GM12875 (cell line): Measurements from ENCODE around the gene FSTL1.

Experiments used
- H3K4me3 ChIP-seq: one replicate; pipeline ENCODE4 v1.5.1; 2011; ENCODE audit warnings: low read depth, low read length, control low read depth
- TF ChIP-seq, protein P1 (sequence below): IDR thresholded peaks from 2 replicates; pipeline ENCODE4 v1.5.1; 2011; ENCODE audit warnings: low read depth, mild to moderate bottlenecking, control low read depth, inconsistent platforms, low read length, moderate library complexity, borderline replicate concordance; ENCODE audit not compliant: insufficient read depth

Gene FSTL1

GRCh38 chr3:120468635-120469295 lies 18.0 kb upstream of the FSTL1 start:
- TF ChIP-seq, protein P1, sequence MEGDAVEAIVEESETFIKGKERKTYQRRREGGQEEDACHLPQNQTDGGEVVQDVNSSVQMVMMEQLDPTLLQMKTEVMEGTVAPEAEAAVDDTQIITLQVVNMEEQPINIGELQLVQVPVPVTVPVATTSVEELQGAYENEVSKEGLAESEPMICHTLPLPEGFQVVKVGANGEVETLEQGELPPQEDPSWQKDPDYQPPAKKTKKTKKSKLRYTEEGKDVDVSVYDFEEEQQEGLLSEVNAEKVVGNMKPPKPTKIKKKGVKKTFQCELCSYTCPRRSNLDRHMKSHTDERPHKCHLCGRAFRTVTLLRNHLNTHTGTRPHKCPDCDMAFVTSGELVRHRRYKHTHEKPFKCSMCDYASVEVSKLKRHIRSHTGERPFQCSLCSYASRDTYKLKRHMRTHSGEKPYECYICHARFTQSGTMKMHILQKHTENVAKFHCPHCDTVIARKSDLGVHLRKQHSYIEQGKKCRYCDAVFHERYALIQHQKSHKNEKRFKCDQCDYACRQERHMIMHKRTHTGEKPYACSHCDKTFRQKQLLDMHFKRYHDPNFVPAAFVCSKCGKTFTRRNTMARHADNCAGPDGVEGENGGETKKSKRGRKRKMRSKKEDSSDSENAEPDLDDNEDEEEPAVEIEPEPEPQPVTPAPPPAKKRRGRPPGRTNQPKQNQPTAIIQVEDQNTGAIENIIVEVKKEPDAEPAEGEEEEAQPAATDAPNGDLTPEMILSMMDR = no peak
- no peak overlapping the region for H3K4me3 ChIP-seq

DNA sequence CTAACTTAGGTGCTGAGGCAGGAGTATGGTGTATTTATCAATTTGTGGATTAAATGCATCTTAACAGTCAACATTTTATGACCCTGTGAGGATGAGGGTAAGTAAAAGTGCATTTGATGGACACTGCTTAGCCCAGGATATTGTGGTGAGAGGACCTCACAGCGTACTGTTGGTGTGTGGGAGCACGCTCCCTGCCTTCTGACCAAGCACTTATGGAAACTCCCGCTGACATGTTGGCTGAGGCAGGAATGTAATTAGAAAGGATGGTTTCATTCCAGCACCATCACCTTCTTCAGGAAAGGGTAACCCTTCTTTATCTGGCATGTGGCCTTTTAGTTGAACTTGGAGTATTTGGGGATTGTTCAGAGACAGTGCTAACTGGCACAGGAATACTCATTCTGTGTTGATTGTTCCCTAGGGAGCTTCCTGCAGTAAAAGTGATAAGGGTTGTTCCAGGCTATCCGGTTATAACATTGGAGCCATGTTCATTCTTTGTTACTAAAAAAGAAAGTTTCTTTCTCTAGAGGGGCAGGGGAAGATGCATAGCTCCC lies 11.7 kb upstream of the FSTL1 start:
- H3K4me3 ChIP-seq = no peak overlapping the region
- TF ChIP-seq, protein P1 = no peak

DNA sequence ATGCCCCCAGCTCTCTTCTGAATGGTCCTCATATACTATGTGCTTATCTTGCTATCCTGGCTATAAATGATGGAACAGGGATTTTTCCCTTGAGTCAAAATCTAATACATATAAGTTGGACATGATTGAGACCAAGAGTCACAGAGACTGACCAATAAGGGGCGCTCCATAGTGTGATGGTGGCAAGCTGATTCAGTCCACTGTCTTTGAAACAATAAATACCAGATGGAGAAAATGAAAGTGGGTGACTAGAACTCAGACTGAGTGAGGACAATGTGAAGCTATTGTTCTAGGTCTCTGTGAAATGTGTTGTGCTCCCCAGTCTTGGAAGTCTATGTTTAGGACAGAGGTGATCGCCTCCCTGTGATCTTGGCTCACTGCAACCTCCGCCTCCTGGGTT lies 10.6 kb upstream of the FSTL1 start:
- TF ChIP-seq, protein P1 = no peak

DNA sequence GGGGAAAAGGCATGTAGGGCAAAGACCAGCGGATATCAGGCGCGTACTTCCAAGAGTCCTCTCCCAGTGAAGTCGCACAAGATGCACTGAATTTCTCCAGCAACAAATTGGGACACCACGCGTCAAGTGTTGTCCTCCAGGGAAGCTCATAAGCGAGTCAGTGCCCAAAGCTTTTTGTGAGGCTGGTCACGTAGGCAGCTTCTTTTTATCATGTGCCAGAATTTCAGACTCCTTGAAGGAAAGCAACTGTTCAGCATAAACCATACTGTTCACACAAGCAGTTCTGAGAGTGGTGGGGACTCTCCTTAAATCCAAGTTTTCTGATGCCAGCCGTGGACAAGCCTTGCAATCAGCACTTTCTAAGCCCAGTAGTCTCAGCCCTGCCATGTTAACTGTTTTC lies 10.1 kb upstream of the FSTL1 start:
- TF ChIP-seq, protein P1 = no peak
- H3K4me3 ChIP-seq = no peak overlapping the region

More for the DNA sequence above, 10.6 kb upstream of the FSTL1 start:
- no peak overlapping the region for H3K4me3 ChIP-seq

DNA sequence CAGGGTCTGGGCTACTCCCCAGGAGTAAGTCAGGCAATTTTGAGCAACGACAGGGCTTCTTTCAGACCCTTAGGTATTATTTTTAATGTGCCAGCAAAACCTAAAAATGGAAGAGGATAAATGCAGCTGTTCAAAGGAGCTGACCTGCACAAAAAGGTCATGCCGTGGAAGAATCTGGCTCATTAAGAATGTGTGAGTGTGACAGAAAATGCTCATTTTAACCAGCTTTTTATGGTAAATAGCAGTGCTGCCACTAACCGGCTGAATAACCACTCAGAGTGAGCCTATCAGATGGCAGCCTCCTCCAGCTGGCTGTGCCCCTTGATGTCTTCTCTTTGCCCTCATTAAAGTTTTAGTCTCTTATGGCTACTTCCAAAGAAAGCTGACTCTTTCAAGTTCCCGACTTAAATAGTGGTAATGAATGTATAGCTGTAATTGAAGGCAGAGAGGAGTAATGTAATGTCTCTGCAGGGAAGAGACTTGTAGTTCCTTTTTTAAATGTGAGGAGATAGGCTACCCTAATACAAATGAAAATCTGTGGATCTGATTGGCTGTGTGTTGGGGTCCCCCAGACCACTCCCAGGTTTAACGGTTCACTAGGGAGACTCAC lies 9.5 kb upstream of the FSTL1 start:
- TF ChIP-seq, protein P1 = no peak
- H3K4me3 ChIP-seq = no peak overlapping the region

GRCh38 chr3:120459196-120459595 lies 8.4 kb upstream of the FSTL1 start:
- TF ChIP-seq, protein P1 = no peak

DNA sequence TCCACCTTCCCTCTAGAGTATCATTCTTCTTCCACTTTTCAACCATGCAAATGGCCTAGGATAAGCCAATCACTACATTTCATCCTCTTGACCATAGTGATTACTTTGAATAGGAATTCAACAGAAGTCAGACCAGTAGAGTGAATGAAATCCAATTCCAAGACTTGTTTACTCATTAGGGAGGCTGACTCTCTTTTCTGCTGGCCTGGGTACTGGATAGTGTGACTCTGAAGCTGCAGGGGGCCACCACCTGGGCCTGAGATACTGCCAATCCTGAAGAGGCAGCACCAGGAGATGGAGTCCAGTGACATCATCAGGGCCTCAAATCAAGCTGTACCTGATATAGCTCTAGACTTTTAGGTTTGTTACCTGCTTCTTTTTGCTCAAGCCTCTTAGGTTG lies 7.0 kb upstream of the FSTL1 start:
- no peak overlapping the region for H3K4me3 ChIP-seq
- TF ChIP-seq, protein P1 = no peak

More at GRCh38 chr3:120459196-120459595, 8.4 kb upstream of the FSTL1 start:
- no peak overlapping the region for H3K4me3 ChIP-seq
